ENCODE measurements around the gene DHX36.
A peak's percentile ranks its signal among the peaks of the same experiment; 100 is the strongest.

Gene DHX36

GRCh38 chr3:154273381-154273780, 50.9 kb downstream of the DHX36 start:
- H3K4me3 Mint-ChIP-seq: no peak overlapping the region
- no peaks in the 10 kb centered on the region for H3K4me1 Mint-ChIP-seq
- no peak for ATAC-seq (ENCODE audit: low read depth)
- H3K27me3 Mint-ChIP-seq: no peaks in the 10 kb centered on the region
- DNase-seq (ENCODE audit: low spot score in 2 of 2): no peak
- peaks cover 2% of the 10 kb centered on the region for H3K9me3 Mint-ChIP-seq
- no peak overlapping the region for H3K27ac Mint-ChIP-seq
- peaks cover 35% of the 10 kb centered on the region for H3K36me3 Mint-ChIP-seq

- Mint-ChIP-seq H3K4me1 (no peaks in the 10 kb centered on the region), H3K27ac (no peak overlapping the region), H3K9me3 (no peaks in the 10 kb centered on the region), H3K4me3 (no peak overlapping the region), H3K27me3 (no peaks in the 10 kb centered on the region), H3K36me3 (peaks cover 36% of the 10 kb centered on the region)
- DNase-seq (ENCODE audit: low spot score in 2 of 2) (no peak), ATAC-seq (ENCODE audit: low read depth) (no peak)
Observed at GRCh38 chr3:154254527-154254926, 69.8 kb downstream of the DHX36 start.

DNA sequence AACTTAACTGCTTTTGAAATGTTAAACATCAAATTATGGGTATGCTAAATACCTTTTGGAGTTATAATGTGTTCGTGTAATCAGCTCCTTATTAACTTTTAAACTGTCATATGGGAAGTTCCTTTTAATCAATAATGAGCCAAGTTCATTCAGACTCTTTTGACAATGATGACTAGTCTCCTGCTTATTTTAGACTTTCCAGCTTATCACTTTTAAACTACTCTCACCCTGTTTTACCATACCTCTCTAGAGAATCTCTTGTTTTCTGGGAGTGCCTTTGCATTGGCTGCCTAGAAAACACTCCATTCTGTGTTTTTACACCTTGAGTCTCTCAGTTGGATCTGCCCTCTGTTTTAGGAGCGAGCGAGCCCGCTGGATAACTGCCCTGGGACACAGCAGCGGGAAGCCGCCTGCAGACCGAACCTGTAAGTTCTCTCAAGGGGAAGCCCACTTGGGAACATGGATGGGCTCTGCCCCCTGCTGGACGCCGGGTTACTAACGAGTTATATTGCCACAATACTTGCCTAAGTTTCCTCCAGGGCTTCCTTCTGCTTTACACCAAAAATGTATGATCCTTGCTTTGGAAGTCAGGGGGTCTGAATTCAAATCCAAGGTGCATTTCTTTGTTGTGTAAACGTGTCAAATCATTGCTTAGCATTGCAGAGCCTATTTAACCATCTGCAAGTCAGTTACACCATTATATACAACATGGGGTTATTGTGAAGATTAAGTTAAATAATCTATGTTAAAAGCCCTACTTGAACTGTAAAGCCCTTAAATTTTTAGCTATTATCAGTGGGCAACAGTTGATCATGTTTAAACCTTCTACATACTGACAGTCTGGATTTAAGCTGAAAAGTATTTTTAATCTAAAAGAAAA, 71.3 kb downstream of the DHX36 start:
- no peaks in the 10 kb centered on the region for H3K4me1 Mint-ChIP-seq
- H3K27ac Mint-ChIP-seq: no peak overlapping the region
- H3K36me3 Mint-ChIP-seq: peaks cover 26% of the 10 kb centered on the region
- no peaks in the 10 kb centered on the region for H3K27me3 Mint-ChIP-seq
- ATAC-seq (ENCODE audit: low read depth) (peak; percentile 65), DNase-seq (ENCODE audit: low spot score in 2 of 2) (peak; percentile 46 to 57)
- no peak overlapping the region for H3K4me3 Mint-ChIP-seq
- H3K9me3 Mint-ChIP-seq: no peaks in the 10 kb centered on the region

GRCh38 chr3:154251610-154252009, 72.7 kb downstream of the DHX36 start:
- no peaks in the 10 kb centered on the region for H3K9me3 Mint-ChIP-seq
- no peaks in the 10 kb centered on the region for H3K4me1 Mint-ChIP-seq
- DNase-seq (ENCODE audit: low spot score in 2 of 2): no peak
- peaks cover 21% of the 10 kb centered on the region for H3K36me3 Mint-ChIP-seq
- H3K27ac Mint-ChIP-seq: no peak overlapping the region
- H3K27me3 Mint-ChIP-seq: no peaks in the 10 kb centered on the region
- no peak overlapping the region for H3K4me3 Mint-ChIP-seq
- ATAC-seq (ENCODE audit: low read depth): no peak

- DNase-seq (ENCODE audit: low spot score in 2 of 2) (no peak), ATAC-seq (ENCODE audit: low read depth) (no peak)
- Mint-ChIP-seq H3K36me3 (peaks cover 20% of the 10 kb centered on the region), H3K27me3 (no peaks in the 10 kb centered on the region), H3K9me3 (no peaks in the 10 kb centered on the region), H3K4me3 (no peak overlapping the region), H3K4me1 (no peaks in the 10 kb centered on the region), H3K27ac (no peak overlapping the region)
Observed at GRCh38 chr3:154250291-154250690, 74.0 kb downstream of the DHX36 start.

GRCh38 chr3:154247806-154248415, 76.4 kb downstream of the DHX36 start:
- DNase-seq (ENCODE audit: low spot score in 2 of 2): no peak
- peaks cover 14% of the 10 kb centered on the region for H3K36me3 Mint-ChIP-seq

GRCh38 chr3:154244644-154245043, 79.6 kb downstream of the DHX36 start:
- Mint-ChIP-seq H3K36me3 (peaks cover 6% of the 10 kb centered on the region), H3K4me1 (no peaks in the 10 kb centered on the region), H3K9me3 (no peaks in the 10 kb centered on the region), H3K27ac (no peak overlapping the region), H3K27me3 (no peaks in the 10 kb centered on the region), H3K4me3 (no peak overlapping the region)
- no peak for ATAC-seq (ENCODE audit: low read depth)
- DNase-seq (ENCODE audit: low spot score in 2 of 2): no peak

More at GRCh38 chr3:154247806-154248415, 76.4 kb downstream of the DHX36 start:
- Mint-ChIP-seq H3K27ac (no peak overlapping the region), H3K4me3 (no peak overlapping the region), H3K4me1 (no peaks in the 10 kb centered on the region), H3K9me3 (no peaks in the 10 kb centered on the region), H3K27me3 (no peaks in the 10 kb centered on the region)
- ATAC-seq (ENCODE audit: low read depth): no peak

GRCh38 chr3:154243353-154243752, 80.9 kb downstream of the DHX36 start:
- Mint-ChIP-seq H3K4me1 (peaks cover 2% of the 10 kb centered on the region), H3K36me3 (peaks cover 4% of the 10 kb centered on the region), H3K27me3 (peaks cover 8% of the 10 kb centered on the region), H3K4me3 (no peak overlapping the region), H3K9me3 (no peaks in the 10 kb centered on the region), H3K27ac (no peak overlapping the region)
- DNase-seq (ENCODE audit: low spot score in 2 of 2): no peak
- ATAC-seq (ENCODE audit: low read depth): no peak

- Mint-ChIP-seq H3K4me1 (peaks cover 2% of the 10 kb centered on the region), H3K9me3 (no peaks in the 10 kb centered on the region), H3K4me3 (no peak overlapping the region), H3K36me3 (peaks cover 4% of the 10 kb centered on the region), H3K27me3 (peaks cover 8% of the 10 kb centered on the region), H3K27ac (no peak overlapping the region)
- ATAC-seq (ENCODE audit: low read depth): no peak
- no peak for DNase-seq (ENCODE audit: low spot score in 2 of 2)
Observed at GRCh38 chr3:154242766-154243165, 81.5 kb downstream of the DHX36 start.

DNA sequence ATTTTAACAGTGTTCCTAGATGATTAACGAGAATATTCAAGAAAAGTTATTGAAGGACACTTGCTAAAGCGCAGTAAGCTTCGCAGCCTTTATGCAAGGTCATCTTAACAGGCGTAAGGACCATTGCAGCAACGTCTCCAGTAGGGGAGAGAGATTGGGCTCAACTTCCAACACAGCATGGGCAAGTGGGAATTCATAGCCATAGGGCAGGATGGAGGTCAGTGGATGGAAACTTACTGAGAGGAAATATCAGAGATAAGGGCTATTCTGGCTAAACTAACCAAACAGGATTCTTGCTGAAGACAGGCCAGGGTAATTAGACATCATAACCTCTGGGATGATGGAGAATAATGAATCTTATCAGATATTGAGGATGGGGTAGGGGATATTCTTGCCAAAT, 82.8 kb downstream of the DHX36 start:
- Mint-ChIP-seq H3K9me3 (no peaks in the 10 kb centered on the region), H3K4me3 (no peak overlapping the region), H3K4me1 (peaks cover 2% of the 10 kb centered on the region), H3K27me3 (peaks cover 8% of the 10 kb centered on the region), H3K27ac (no peak overlapping the region), H3K36me3 (peaks cover 2% of the 10 kb centered on the region)
- no peak for DNase-seq (ENCODE audit: low spot score in 2 of 2)
- ATAC-seq (ENCODE audit: low read depth): no peak

DNA sequence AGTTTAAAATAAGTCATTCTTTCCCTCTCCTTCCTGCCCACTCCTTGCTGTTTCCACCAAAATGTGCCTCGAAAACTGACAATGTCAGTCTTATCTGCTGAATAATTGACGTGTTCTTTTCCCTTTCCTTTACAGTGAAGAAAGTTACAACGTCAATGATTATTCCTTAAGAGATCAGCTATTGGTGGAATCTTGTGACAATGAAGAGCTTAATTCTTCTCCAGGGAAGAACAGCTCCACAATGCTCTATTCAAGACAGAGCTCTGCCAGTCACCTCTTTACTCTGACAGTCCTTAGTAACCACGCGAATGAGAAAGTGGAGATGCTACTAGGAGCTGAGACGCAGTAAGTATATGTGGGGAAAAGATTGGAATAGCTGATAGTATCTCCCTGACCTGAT, 84.1 kb downstream of the DHX36 start:
- peaks cover 9% of the 10 kb centered on the region for H3K27me3 Mint-ChIP-seq
- ATAC-seq (ENCODE audit: low read depth) (no peak), DNase-seq (ENCODE audit: low spot score in 2 of 2) (no peak)
- no peaks in the 10 kb centered on the region for H3K36me3 Mint-ChIP-seq
- no peak overlapping the region for H3K27ac Mint-ChIP-seq
- H3K4me1 Mint-ChIP-seq: peaks cover 2% of the 10 kb centered on the region
- H3K4me3 Mint-ChIP-seq: no peak overlapping the region
- H3K9me3 Mint-ChIP-seq: no peaks in the 10 kb centered on the region

DNA sequence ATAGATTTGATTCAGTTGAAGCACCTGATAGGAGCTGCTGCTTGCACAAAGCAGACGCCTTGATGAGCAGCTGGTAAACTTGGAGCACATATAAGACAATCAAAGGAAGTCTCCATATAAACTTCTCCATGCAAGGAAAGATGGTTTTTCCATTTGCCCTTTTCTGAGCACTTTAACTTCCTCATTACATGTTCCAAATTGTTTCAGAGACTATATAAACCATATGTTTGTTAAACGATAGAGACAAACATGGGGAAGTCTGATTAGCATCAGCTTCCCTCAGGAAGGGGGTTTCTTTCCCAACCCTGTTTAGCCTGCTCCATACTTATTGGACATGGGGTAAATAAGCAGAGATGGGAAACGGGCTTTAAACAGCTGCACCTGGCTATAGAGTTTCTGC, 88.0 kb downstream of the DHX36 start:
- no peak for DNase-seq (ENCODE audit: low spot score in 2 of 2)
- Mint-ChIP-seq H3K27me3 (peaks cover 13% of the 10 kb centered on the region), H3K9me3 (no peaks in the 10 kb centered on the region), H3K27ac (no peak overlapping the region), H3K4me3 (no peak overlapping the region), H3K36me3 (no peaks in the 10 kb centered on the region), H3K4me1 (peaks cover 2% of the 10 kb centered on the region)
- ATAC-seq (ENCODE audit: low read depth): no peak

DNA sequence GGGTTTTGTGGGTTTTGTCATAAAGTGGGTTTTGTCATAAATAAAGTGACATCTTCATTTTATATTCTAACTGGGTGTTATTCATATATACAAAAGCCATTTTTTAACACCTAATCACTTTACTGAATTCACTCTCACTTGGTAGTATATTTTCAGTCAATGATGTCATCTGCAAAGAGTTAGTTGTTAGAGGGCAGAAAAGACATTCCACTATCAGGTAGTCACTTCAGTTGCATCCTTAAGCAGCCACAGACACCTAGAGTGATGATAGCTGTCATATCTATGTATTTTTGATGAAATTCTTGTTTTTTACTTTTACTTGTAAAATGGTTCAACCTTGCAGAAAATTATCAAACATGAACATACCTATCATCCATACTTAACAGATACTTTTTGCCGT, 89.0 kb downstream of the DHX36 start:
- peaks cover 13% of the 10 kb centered on the region for H3K27me3 Mint-ChIP-seq
- DNase-seq (ENCODE audit: low spot score in 2 of 2): no peak

GRCh38 chr3:154229217-154229590, 95.1 kb downstream of the DHX36 start:
- H3K9me3 Mint-ChIP-seq: no peaks in the 10 kb centered on the region
- no peak overlapping the region for H3K4me3 Mint-ChIP-seq
- no peaks in the 10 kb centered on the region for H3K4me1 Mint-ChIP-seq
- H3K36me3 Mint-ChIP-seq: no peaks in the 10 kb centered on the region
- H3K27me3 Mint-ChIP-seq: peaks cover 3% of the 10 kb centered on the region
- no peak overlapping the region for H3K27ac Mint-ChIP-seq
- DNase-seq (ENCODE audit: low spot score in 2 of 2): no peak
- ATAC-seq (ENCODE audit: low read depth): no peak

More for the DNA sequence above, 89.0 kb downstream of the DHX36 start:
- no peaks in the 10 kb centered on the region for H3K9me3 Mint-ChIP-seq
- H3K27ac Mint-ChIP-seq: no peak overlapping the region
- ATAC-seq (ENCODE audit: low read depth): no peak
- H3K4me1 Mint-ChIP-seq: peaks cover 2% of the 10 kb centered on the region
- H3K4me3 Mint-ChIP-seq: no peak overlapping the region
- H3K36me3 Mint-ChIP-seq: no peaks in the 10 kb centered on the region

Measured in memory B cell (primary cell).